Measurements from ENCODE around the gene GGN. TPM values are rescaled to one million over a fixed set of nuclear protein-coding genes. Genes with fewer than 3 reads are reported as not detected.
A peak's percentile ranks its signal among the peaks of the same experiment; 100 is the strongest.

Gene GGN
- total and polyA plus RNA-seq, 9 of the 15 experiments (the other 6 are each of a cell fraction or from before 2014, with no cell fraction given): 0.15 to 0.33 TPM; not detected in 7

DNA sequence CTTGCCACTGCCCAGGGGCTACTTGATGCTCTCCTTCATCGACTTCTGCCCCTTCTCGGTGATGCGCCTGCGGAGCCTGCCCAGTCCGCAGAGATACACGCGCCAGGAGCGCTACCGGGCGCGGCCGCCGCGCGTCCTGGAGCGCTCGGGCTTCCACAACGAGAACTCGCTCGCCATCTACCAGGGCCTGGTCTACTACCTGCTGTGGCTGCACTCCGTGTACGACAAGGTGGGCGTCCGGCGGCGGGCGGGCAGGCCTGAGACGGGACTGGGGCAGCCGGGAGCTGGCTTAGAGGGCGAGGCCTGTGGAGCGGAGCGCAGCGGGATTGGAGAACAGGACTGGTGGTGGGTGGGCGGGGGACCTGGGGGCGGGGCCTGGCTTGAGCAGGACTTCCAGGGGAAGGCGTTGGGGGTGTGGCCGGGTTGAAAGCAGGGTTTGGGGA is 26.2 kb downstream of the GGN start (continued):
- TF ChIP-seq POLR3G (IDR thresholded peaks at IDR 0.05; ENCODE audit: extremely low read depth, insufficient read length, insufficient replicate concordance) (no peak), SMARCA5 (IDR thresholded peaks at IDR 0.05) (no peak), ARID3A (IDR thresholded peaks at IDR 0.05; ENCODE audit: borderline replicate concordance, low read depth, low read length) (no peak), U2AF2 (optimal IDR thresholded peaks at IDR 0.05; ENCODE audit: low read depth, low read length) (no peak), BRD4 (IDR thresholded peaks at IDR 0.05) (no peak), RBBP5 (IDR thresholded peaks at IDR 0.05; ENCODE audit: borderline replicate concordance, insufficient read depth, low read length, poor library complexity, severe bottlenecking) (no peak), PML (IDR thresholded peaks at IDR 0.05; ENCODE audit: low read length) (no peak), ZNF408 (CRISPR knock-in tag; IDR thresholded peaks at IDR 0.05; ENCODE audit: low read depth) (no peak), FOXA1 (IDR thresholded peaks at IDR 0.05; ENCODE audit: borderline replicate concordance) (no peak), SAP30 (IDR thresholded peaks at IDR 0.05; ENCODE audit: borderline replicate concordance, insufficient read depth, low read depth, low read length, poor library complexity, severe bottlenecking) (no peak), CREM (IDR thresholded peaks at IDR 0.05; ENCODE audit: low read depth) (0 out of 2 replicates have a peak, but pooled peaks have one; percentile 14), PHF8 (IDR thresholded peaks at IDR 0.05; ENCODE audit: borderline replicate concordance, low read length) (peak; percentile 27; the same call in 1 of the 2 replicates), SETDB1 (IDR thresholded peaks at IDR 0.05; ENCODE audit: low read length) (no peak), RBFOX2 (IDR thresholded peaks at IDR 0.05; ENCODE audit: low read depth, low read length) (peak; percentile 9; the same call in 1 of the 2 replicates), PURB (CRISPR knock-in tag; IDR thresholded peaks at IDR 0.05; ENCODE audit: low read depth) (no peak), CCNT2 (IDR thresholded peaks at IDR 0.05; ENCODE audit: borderline replicate concordance, extremely low read depth, insufficient read length, low read depth, low read length) (no peak), SMARCC2 (IDR thresholded peaks at IDR 0.05; ENCODE audit: low read depth) (no peak), HCFC1 (IDR thresholded peaks at IDR 0.05; ENCODE audit: low read depth, low read length) (no peak)
- TF ChIP-seq, protein P1, sequence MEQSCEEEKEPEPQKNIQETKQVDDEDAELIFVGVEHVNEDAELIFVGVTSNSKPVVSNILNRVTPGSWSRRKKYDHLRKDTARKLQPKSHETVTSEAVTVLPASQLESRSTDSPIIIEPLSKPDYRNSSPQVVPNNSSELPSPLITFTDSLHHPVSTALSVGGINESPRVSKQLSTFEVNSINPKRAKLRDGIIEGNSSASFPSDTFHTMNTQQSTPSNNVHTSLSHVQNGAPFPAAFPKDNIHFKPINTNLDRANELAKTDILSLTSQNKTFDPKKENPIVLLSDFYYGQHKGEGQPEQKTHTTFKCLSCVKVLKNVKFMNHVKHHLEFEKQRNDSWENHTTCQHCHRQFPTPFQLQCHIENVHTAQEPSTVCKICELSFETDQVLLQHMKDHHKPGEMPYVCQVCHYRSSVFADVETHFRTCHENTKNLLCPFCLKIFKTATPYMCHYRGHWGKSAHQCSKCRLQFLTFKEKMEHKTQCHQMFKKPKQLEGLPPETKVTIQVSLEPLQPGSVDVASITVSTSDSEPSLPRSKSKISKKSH (CRISPR knock-in tag; IDR thresholded peaks at IDR 0.05): no peak

Measured in K562 (cell line).